Mucosa of rectum (tissue), 2 donors: ENCODE data around the gene EML4.

Source experiments
- H3K27ac ChIP-seq, 2 donors: one replicate each; pipeline ENCODE4 v1.7.0; 2013; ENCODE audit warnings: inconsistent platforms in 2 of 2, low read depth in 2 of 2, low read length in 2 of 2
- H3K27me3 ChIP-seq, 2 donors: one replicate each; pipeline ENCODE4 v1.7.0; 2013; ENCODE audit warnings: low read length in 2 of 2; ENCODE audit not compliant: control insufficient read depth in 2 of 2, insufficient read depth in 2 of 2
- H3K36me3 ChIP-seq, 2 donors: one replicate each; pipeline ENCODE4 v1.7.0; 2013; ENCODE audit warnings: low read length in 2 of 2; ENCODE audit not compliant: control insufficient read depth in 2 of 2, insufficient read depth in 2 of 2
- H3K4me1 ChIP-seq, 2 donors: one replicate each; pipeline ENCODE4 v1.7.0; 2013; ENCODE audit warnings: low read length in 2 of 2, mild to moderate bottlenecking in 1 of 2; ENCODE audit not compliant: control insufficient read depth in 2 of 2, insufficient read depth in 2 of 2
- H3K4me3 ChIP-seq, 2 donors: one replicate each; pipeline ENCODE4 v1.7.0; 2013; ENCODE audit warnings: low read length in 2 of 2
- H3K9ac ChIP-seq, 2 donors: one replicate each; pipeline ENCODE4 v1.7.0; 2013; ENCODE audit warnings: low read length in 2 of 2, low read depth in 1 of 2, mild to moderate bottlenecking in 1 of 2
- H3K9me3 ChIP-seq, 2 donors: one replicate each; pipeline ENCODE4 v1.7.0; 2013; ENCODE audit warnings: low read length in 2 of 2; ENCODE audit not compliant: control insufficient read depth in 2 of 2
- donor health status: healthy.
- donor health status: Normal muscosa, but diverticular disease.

The EML4 gene

DNA sequence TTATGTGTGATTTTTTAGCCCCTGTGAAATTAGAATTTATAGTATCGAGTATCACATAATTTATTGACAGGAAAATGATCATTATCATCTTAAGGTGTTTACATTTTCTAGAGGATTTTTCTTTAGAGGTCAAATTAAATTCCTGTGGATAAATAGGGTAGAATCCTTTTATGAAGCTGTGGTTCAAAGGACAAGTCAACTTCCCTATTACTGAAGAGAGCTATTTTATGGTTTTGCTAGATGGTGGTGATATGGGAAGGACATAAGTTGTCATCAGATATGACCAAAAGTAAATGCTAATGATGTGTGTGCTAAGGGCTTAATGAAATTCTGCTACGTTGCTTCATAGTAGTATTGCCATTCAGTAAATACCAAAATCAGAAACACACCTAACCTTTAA is 80.1 kb downstream of the EML4 start:
- Histone ChIP-seq H3K9ac (no peak overlapping the region), H3K4me3 (peak overlapping the region; percentile 17 to 30), H3K36me3 (peaks cover 0 to 6% of the 10 kb centered on the region in 2 donors), H3K9me3 (no peaks in the 10 kb centered on the region), H3K27me3 (no peaks in the 10 kb centered on the region), H3K4me1 (peaks cover 4 to 14% of the 10 kb centered on the region in 2 donors), H3K27ac (peak overlapping the region; percentile 56 to 62)

GRCh38 chr2:42249887-42250286 is 80.7 kb downstream of the EML4 start:
- H3K9me3 ChIP-seq: no peaks in the 10 kb centered on the region
- peaks cover 0 to 6% of the 10 kb centered on the region in 2 donors for H3K36me3 ChIP-seq
- no peak overlapping the region for H3K9ac ChIP-seq
- H3K27ac ChIP-seq: peak overlapping the region; percentile 61 to 62
- H3K27me3 ChIP-seq: no peaks in the 10 kb centered on the region
- H3K4me3 ChIP-seq: peak overlapping the region in 1 of 2 donors; percentile 51
- H3K4me1 ChIP-seq: peaks cover 4 to 10% of the 10 kb centered on the region in 2 donors

DNA sequence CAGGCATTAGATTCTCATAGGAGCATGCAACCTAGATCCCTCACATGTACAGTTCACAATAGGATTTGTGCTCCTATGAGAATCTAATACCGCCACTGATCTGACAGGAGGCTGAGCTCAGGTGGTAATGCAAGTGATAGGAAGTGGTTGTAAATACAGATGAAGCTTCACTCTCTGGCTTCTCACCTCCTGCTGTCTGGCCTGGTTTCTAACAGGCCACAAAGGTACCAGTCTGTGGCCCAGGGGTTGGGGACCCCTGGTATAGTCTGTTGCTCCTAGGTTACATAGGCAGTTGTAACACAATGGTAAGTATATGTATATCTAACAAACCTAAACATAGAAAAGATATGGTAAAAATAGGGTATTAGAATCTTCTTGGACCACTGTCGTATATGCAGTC is 81.8 kb downstream of the EML4 start:
- no peaks in the 10 kb centered on the region for H3K27me3 ChIP-seq
- H3K4me1 ChIP-seq: peaks cover 4 to 10% of the 10 kb centered on the region in 2 donors
- H3K9me3 ChIP-seq: no peaks in the 10 kb centered on the region
- H3K9ac ChIP-seq: no peak overlapping the region
- no peak overlapping the region for H3K27ac ChIP-seq
- peaks cover 0 to 6% of the 10 kb centered on the region in 2 donors for H3K36me3 ChIP-seq
- no peak overlapping the region for H3K4me3 ChIP-seq

- Histone ChIP-seq H3K4me3 (no peak overlapping the region), H3K9ac (no peak overlapping the region), H3K27me3 (no peaks in the 10 kb centered on the region), H3K27ac (no peak overlapping the region), H3K9me3 (no peaks in the 10 kb centered on the region), H3K36me3 (no peaks in the 10 kb centered on the region), H3K4me1 (peaks cover 4 to 10% of the 10 kb centered on the region in 2 donors)
Measured at GRCh38 chr2:42252464-42252863, 83.3 kb downstream of the EML4 start.

DNA sequence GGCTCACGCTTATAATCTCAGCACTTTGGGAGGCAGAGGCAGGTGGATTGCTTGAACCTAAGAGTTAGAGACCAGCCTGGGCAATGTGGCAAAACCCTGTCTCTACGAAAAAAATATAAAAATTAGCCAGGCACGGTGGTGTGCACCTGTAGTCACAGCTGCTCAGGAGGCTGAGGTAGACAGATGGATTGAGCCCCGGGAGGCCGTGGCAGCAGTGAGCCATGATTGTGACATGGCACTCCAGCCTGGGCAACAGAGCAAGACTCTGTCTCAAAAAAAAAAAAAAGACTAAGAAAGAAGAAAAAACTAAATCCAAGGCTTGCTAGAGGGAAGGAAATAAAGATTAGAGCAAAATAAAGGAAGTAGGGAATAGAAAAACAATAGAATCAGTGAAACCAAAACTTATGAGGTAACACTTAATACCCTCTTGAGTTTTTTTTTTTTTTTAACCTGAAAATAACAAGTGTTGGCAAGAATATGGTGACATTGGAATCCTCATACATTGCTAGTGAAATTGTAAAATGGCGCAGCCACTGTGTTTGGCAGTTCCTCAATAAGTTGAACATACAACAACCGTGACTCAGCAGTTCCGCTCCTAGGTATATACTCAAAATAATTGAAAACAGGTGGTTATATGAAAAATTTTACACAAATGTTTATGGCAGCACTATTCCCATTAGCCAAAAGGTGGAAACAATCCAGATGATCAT is 85.2 kb downstream of the EML4 start:
- Histone ChIP-seq H3K27ac (no peak overlapping the region), H3K9me3 (no peaks in the 10 kb centered on the region), H3K27me3 (no peaks in the 10 kb centered on the region), H3K4me1 (peaks cover 4 to 7% of the 10 kb centered on the region in 2 donors), H3K4me3 (no peak overlapping the region), H3K9ac (no peak overlapping the region), H3K36me3 (peaks cover 0 to 2% of the 10 kb centered on the region in 2 donors)

- Histone ChIP-seq H3K36me3 (peaks cover 0 to 8% of the 10 kb centered on the region in 2 donors), H3K27ac (no peak overlapping the region), H3K27me3 (no peaks in the 10 kb centered on the region), H3K9ac (no peak overlapping the region), H3K4me1 (no peaks in the 10 kb centered on the region), H3K4me3 (no peak overlapping the region), H3K9me3 (no peaks in the 10 kb centered on the region)
Measured at GRCh38 chr2:42256505-42256904, 87.4 kb downstream of the EML4 start.

DNA sequence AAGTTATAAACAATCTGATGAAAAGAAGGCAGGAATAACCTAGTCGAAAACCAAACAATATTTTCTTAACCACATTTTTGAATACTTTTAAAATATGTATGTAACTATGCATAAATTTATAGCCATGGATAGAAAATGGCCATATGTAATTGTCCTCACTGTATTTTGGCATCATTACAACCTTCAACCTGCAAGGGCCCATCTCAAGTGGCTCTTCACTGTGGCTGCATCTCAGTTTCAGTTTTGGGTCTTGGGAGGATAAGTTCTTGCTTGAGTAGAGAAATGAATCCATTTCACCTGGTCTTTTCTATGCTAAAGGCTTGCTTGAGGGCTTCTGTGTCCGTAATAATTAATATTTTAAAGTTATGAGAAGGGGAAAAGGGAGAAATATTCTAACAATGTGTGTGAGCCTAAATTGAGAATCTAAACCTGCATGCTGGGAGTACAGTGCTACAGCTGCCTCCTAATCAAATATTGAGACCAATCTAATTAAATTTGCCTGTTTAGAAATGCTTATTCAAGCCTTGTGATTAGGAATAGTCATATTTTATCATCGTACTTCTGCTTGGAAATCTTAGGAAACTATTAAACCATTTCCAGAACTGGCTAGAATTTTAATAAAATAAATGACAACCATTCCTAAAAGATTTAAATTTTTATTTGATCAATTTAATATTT is 92.5 kb downstream of the EML4 start:
- Histone ChIP-seq H3K9ac (no peak overlapping the region), H3K4me1 (no peaks in the 10 kb centered on the region), H3K27me3 (no peaks in the 10 kb centered on the region), H3K27ac (no peak overlapping the region), H3K36me3 (peaks cover 0 to 18% of the 10 kb centered on the region in 2 donors), H3K9me3 (no peaks in the 10 kb centered on the region), H3K4me3 (no peak overlapping the region)

- H3K27me3 ChIP-seq: no peaks in the 10 kb centered on the region
- H3K9ac ChIP-seq: no peak overlapping the region
- no peak overlapping the region for H3K4me3 ChIP-seq
- H3K36me3 ChIP-seq: peaks cover 2 to 20% of the 10 kb centered on the region in 2 donors
- H3K9me3 ChIP-seq: no peaks in the 10 kb centered on the region
- H3K4me1 ChIP-seq: no peaks in the 10 kb centered on the region
- no peak overlapping the region for H3K27ac ChIP-seq
Measured at GRCh38 chr2:42266236-42266635, 97.1 kb downstream of the EML4 start.

- H3K36me3 ChIP-seq: peaks cover 2 to 14% of the 10 kb centered on the region in 2 donors
- no peaks in the 10 kb centered on the region for H3K27me3 ChIP-seq
Measured at GRCh38 chr2:42267530-42267929, 98.4 kb downstream of the EML4 start.

DNA sequence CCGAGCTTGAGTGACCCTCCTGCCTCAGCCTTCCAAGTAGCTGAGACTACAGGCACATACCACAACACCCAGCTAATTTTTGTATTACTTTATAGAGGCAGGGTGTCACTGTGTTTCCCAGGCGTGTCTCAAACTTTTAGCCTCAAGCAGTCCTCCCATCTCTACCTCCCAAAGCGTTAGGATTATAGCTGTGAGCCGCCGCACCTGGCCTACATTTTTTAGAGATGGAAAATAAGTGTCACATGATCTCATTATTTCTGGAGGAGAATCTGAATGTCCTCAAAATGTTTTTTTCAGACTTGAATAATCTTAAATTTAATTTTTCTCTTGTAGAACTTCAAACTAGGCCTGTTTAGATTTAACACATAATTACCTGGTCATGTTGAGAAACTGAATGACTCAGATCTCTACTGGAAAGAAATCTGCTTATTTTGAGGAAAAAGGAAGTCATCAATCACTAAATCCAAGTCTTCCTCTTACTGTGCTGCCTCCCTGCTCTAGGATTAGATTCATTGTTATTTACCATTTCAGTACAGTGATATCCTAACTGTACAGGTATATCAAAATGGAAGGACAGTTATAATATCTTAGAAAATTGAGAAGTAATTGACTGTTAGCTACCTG is 99.5 kb downstream of the EML4 start:
- H3K9me3 ChIP-seq: no peaks in the 10 kb centered on the region

More at GRCh38 chr2:42267530-42267929, 98.4 kb downstream of the EML4 start:
- H3K9me3 ChIP-seq: no peaks in the 10 kb centered on the region
- H3K4me1 ChIP-seq: no peaks in the 10 kb centered on the region
- H3K9ac ChIP-seq: no peak overlapping the region
- no peak overlapping the region for H3K4me3 ChIP-seq
- no peak overlapping the region for H3K27ac ChIP-seq

More for the DNA sequence above, 99.5 kb downstream of the EML4 start:
- Histone ChIP-seq H3K27ac (no peak overlapping the region), H3K36me3 (peaks cover 2 to 14% of the 10 kb centered on the region in 2 donors), H3K4me3 (no peak overlapping the region), H3K4me1 (no peaks in the 10 kb centered on the region), H3K27me3 (no peaks in the 10 kb centered on the region), H3K9ac (no peak overlapping the region)
